ENCODE measurements around the gene B3GNT8. TPM values are rescaled to one million over a fixed set of nuclear protein-coding genes. Genes with fewer than 3 reads are reported as not detected.

Gene B3GNT8
- total RNA-seq, 2 donors from 2014 or later: 3.9 to 4.7 TPM

DNA sequence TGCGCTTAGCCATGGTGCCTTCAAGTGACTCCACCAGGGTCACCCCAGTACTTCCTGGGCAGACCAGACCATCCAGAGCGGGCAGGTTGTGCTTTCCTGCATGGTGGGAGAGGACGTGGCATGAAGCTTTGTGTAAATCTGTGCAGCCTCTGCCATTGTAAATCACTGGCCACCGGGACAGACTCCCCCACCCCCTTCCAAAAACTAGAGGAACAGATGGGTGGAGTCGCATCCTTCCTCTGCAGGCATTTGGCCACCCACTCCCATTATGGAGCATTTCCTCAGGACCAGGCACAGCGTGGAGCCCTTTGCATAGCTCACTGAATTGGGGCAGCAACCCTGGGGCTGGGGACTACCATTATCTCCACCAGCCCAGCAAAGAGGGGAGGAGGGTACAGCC, 21.4 kb downstream of the B3GNT8 start:
- no peak overlapping the region for H3K9ac ChIP-seq (ENCODE audit: extremely low read depth, low read length, poor library complexity, severe bottlenecking)
- 90 to 95% methylated on average over 3 to 6 of the region's 6 CpGs for WGBS, 2 experiments (ENCODE audit: insufficient coverage in 1 of 2, insufficient read length in 1 of 2)
- H3K27me3 ChIP-seq (ENCODE audit: control insufficient read depth, insufficient read depth, low read length, poor library complexity, severe bottlenecking): no peaks in the 10 kb centered on the region
- H3K4me3 ChIP-seq (ENCODE audit: low read length): no peak overlapping the region
- TF ChIP-seq, protein P1, sequence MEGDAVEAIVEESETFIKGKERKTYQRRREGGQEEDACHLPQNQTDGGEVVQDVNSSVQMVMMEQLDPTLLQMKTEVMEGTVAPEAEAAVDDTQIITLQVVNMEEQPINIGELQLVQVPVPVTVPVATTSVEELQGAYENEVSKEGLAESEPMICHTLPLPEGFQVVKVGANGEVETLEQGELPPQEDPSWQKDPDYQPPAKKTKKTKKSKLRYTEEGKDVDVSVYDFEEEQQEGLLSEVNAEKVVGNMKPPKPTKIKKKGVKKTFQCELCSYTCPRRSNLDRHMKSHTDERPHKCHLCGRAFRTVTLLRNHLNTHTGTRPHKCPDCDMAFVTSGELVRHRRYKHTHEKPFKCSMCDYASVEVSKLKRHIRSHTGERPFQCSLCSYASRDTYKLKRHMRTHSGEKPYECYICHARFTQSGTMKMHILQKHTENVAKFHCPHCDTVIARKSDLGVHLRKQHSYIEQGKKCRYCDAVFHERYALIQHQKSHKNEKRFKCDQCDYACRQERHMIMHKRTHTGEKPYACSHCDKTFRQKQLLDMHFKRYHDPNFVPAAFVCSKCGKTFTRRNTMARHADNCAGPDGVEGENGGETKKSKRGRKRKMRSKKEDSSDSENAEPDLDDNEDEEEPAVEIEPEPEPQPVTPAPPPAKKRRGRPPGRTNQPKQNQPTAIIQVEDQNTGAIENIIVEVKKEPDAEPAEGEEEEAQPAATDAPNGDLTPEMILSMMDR (conservative IDR thresholded peaks at IDR 0.05): no peak
- H3K36me3 ChIP-seq (ENCODE audit: control insufficient read depth, insufficient read depth, low read length): no peaks in the 10 kb centered on the region
- peaks cover 4% of the 10 kb centered on the region for H3K4me1 ChIP-seq (ENCODE audit: control insufficient read depth, insufficient read depth, low read length)
- no peak overlapping the region for H3K27ac ChIP-seq (ENCODE audit: low read depth, low read length)
- Mint-ChIP-seq H3K4me1 (peaks cover 16% of the 10 kb centered on the region), H3K27ac (no peak overlapping the region), H3K4me3 (no peak overlapping the region), H3K36me3 (ENCODE audit: low read depth) (peaks cover 9% of the 10 kb centered on the region), H3K9me3 (no peaks in the 10 kb centered on the region), H3K27me3 (ENCODE audit: insufficient read depth) (no peaks in the 10 kb centered on the region)
- DNase-seq: peak; percentile 58
- no peaks in the 10 kb centered on the region for H3K9me3 ChIP-seq (ENCODE audit: control insufficient read depth, low read length)

DNA sequence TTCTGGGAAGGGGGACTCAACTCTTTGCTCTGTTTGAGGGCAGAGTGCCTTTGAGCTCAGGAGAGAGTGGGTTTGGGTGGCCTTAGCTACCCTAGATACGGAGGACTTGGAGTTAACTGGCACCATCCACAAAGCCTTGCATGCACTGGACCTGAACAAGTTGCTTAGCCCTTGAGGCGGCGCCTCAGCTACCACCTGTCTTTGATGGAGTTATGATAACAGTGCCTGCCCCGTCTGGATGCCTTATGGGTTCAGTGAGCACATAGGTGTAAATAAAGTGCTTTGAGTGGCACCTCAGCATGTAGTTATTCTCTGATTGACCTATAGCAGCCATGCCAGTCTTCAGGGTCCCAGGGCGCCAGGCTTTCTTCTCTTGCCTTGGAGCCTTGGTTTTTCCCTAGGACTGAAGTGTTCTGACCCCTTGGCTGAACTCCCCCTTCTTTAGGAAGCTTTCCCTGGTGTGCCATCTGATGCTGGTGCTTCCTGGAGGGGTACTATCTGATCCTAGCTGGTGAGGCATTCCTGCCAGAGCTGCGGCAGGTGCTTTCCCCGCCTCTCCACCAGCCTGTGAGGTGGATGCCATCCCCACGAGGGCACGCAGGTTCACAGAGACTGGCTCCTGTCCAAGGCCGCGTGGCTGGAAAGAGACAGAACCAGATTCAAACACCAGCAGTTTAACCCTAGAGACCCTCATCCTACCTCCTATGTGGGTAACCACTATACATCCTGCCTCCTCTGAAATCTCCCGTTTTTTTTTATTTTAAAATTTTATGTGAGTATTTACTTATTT, 23.8 kb downstream of the B3GNT8 start:
- H3K4me3 ChIP-seq (ENCODE audit: low read length): no peak overlapping the region
- no peak overlapping the region for H3K27ac ChIP-seq (ENCODE audit: low read depth, low read length)
- H3K36me3 ChIP-seq (ENCODE audit: control insufficient read depth, insufficient read depth, low read length): no peaks in the 10 kb centered on the region
- Mint-ChIP-seq H3K27me3 (ENCODE audit: insufficient read depth) (no peaks in the 10 kb centered on the region), H3K4me1 (peaks cover 17% of the 10 kb centered on the region), H3K27ac (no peak overlapping the region), H3K36me3 (ENCODE audit: low read depth) (peaks cover 4% of the 10 kb centered on the region), H3K4me3 (no peak overlapping the region), H3K9me3 (no peaks in the 10 kb centered on the region)
- DNase-seq: no peak
- 94% methylated on average over 11 of the region's 12 CpGs for WGBS, 2 experiments (ENCODE audit: insufficient coverage in 1 of 2, insufficient read length in 1 of 2)
- TF ChIP-seq, protein P1 (conservative IDR thresholded peaks at IDR 0.05): no peak
- H3K4me1 ChIP-seq (ENCODE audit: control insufficient read depth, insufficient read depth, low read length): peaks cover 7% of the 10 kb centered on the region
- no peaks in the 10 kb centered on the region for H3K9me3 ChIP-seq (ENCODE audit: control insufficient read depth, low read length)
- no peak overlapping the region for H3K9ac ChIP-seq (ENCODE audit: extremely low read depth, low read length, poor library complexity, severe bottlenecking)
- no peaks in the 10 kb centered on the region for H3K27me3 ChIP-seq (ENCODE audit: control insufficient read depth, insufficient read depth, low read length, poor library complexity, severe bottlenecking)

DNA sequence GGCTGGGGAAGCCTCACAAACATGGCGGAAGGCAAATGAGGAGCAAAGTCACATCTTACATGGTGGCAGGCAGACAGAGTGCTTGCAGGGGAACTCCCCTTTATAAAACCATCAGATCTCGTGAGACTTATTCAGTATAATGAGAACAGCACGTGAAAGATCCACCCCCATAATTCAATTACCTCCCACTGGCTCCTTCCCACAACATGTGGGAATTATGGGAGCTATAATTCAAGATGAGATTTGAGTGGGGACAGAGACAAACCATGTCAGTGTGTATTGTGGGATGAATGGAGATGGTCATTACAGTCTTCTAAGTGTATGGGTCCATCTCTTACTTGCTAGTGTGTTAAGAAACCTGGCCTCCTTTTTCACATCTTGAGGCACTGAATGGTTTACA, 25.2 kb downstream of the B3GNT8 start:
- peaks cover 4% of the 10 kb centered on the region for H3K36me3 Mint-ChIP-seq (ENCODE audit: low read depth)

More for the DNA sequence above, 25.2 kb downstream of the B3GNT8 start:
- TF ChIP-seq, protein P1 (conservative IDR thresholded peaks at IDR 0.05): no peak
- no peak overlapping the region for H3K27ac Mint-ChIP-seq
- Histone ChIP-seq H3K9me3 (ENCODE audit: control insufficient read depth, low read length) (no peaks in the 10 kb centered on the region), H3K27me3 (ENCODE audit: control insufficient read depth, insufficient read depth, low read length, poor library complexity, severe bottlenecking) (no peaks in the 10 kb centered on the region), H3K27ac (ENCODE audit: low read depth, low read length) (no peak overlapping the region), H3K4me1 (ENCODE audit: control insufficient read depth, insufficient read depth, low read length) (peaks cover 2% of the 10 kb centered on the region), H3K4me3 (ENCODE audit: low read length) (no peak overlapping the region), H3K9ac (ENCODE audit: extremely low read depth, low read length, poor library complexity, severe bottlenecking) (no peak overlapping the region), H3K36me3 (ENCODE audit: control insufficient read depth, insufficient read depth, low read length) (no peaks in the 10 kb centered on the region)
- WGBS, 2 experiments (ENCODE audit: insufficient coverage in 1 of 2, insufficient read length in 1 of 2): 88 to 95% methylated on average over 1 to 3 of the region's 3 CpGs
- H3K4me1 Mint-ChIP-seq: peaks cover 9% of the 10 kb centered on the region
- no peaks in the 10 kb centered on the region for H3K9me3 Mint-ChIP-seq
- DNase-seq: no peak
- H3K4me3 Mint-ChIP-seq: no peak overlapping the region
- H3K27me3 Mint-ChIP-seq (ENCODE audit: insufficient read depth): no peaks in the 10 kb centered on the region
